WTC11 (cell line): ENCODE results near the gene ILKAP. TPM values are rescaled to one million over a fixed set of nuclear protein-coding genes. Genes with fewer than 3 reads are reported as not detected.

Experiments
- ATAC-seq: fragments of 200-7000 bp; cut with Tn5 transposase; 2 replicates; pipeline ENCODE4 v1.10.0; 2021; ENCODE audit warnings: mild to moderate bottlenecking, moderate library complexity
- CTCF ChIA-PET: fragments of 300-600 bp; sonication (Branson Sonifier 250); formaldehyde crosslinking; loops from one replicate; lab custom pipeline; 2021; ENCODE audit warnings: antibody characterized with exemption; lab: Charles Lee
- POLR2A ChIA-PET: fragments of 350-600 bp; sonication (Branson Sonifier 250); formaldehyde crosslinking; loops from one replicate; lab custom pipeline; 2021; ENCODE audit warnings: antibody characterized with exemption; lab: Charles Lee
- DNase-seq: peaks from one replicate; pipeline ENCODE4 v3.0.0; 2021; ENCODE audit warnings: low spot score
- H3K27ac Mint-ChIP-seq: 2 replicates; pipeline ENCODE4 v1.8.0; 2021; ENCODE audit warnings: mixed read lengths
- H3K27me3 Mint-ChIP-seq: 2 replicates; pipeline ENCODE4 v1.8.0; 2021; ENCODE audit warnings: low read depth, mild to moderate bottlenecking, moderate library complexity, mixed read lengths
- H3K36me3 Mint-ChIP-seq: 2 replicates; pipeline ENCODE4 v1.8.0; 2021; ENCODE audit warnings: mixed read lengths
- H3K4me1 Mint-ChIP-seq: 2 replicates; pipeline ENCODE4 v1.8.0; 2022; ENCODE audit warnings: mixed read lengths
- H3K4me3 Mint-ChIP-seq: 2 replicates; pipeline ENCODE4 v1.8.0; 2021; ENCODE audit warnings: mild to moderate bottlenecking, moderate library complexity, mixed read lengths
- H3K9me3 Mint-ChIP-seq: 2 replicates; pipeline ENCODE4 v1.8.0; 2021; ENCODE audit warnings: mixed read lengths
- ARID4B ChIP-seq: sonication (generic); formaldehyde crosslinking; IDR thresholded peaks from 2 replicates; pipeline ENCODE4 v1.8.0; 2023; ENCODE audit warnings: missing genetic modification reagents, mild to moderate bottlenecking, borderline replicate concordance
- CREM ChIP-seq: sonication (generic); formaldehyde crosslinking; IDR thresholded peaks from 2 replicates; pipeline ENCODE4 v1.8.1; 2022; ENCODE audit warnings: mild to moderate bottlenecking, missing genetic modification reagents, moderate library complexity
- E2F5 ChIP-seq: sonication (generic); formaldehyde crosslinking; IDR thresholded peaks from 2 replicates; pipeline ENCODE4 v1.8.1; 2022; ENCODE audit warnings: mild to moderate bottlenecking, moderate library complexity, missing genetic modification reagents
- ETV6 ChIP-seq: sonication (generic); formaldehyde crosslinking; IDR thresholded peaks from 2 replicates; pipeline ENCODE4 v1.8.1; 2022; ENCODE audit warnings: mild to moderate bottlenecking, missing genetic modification reagents
- FOXP1 ChIP-seq: sonication (generic); formaldehyde crosslinking; IDR thresholded peaks from 2 replicates; pipeline ENCODE4 v1.8.0; 2022; ENCODE audit warnings: missing genetic modification reagents, mild to moderate bottlenecking, moderate library complexity, borderline replicate concordance
- GRHL2 ChIP-seq: fragments of 250-450 bp; sonication (Bioruptor Pico); IDR thresholded peaks from 2 replicates; pipeline ENCODE4 v1.8.0; 2022; ENCODE audit warnings: mild to moderate bottlenecking, moderate library complexity; ENCODE audit not compliant: insufficient replicate concordance, severe bottlenecking
- NR3C1 ChIP-seq: sonication (generic); formaldehyde crosslinking; conservative IDR thresholded peaks from 2 replicates; pipeline ENCODE4 v1.8.1; 2023; ENCODE audit warnings: low read depth, mild to moderate bottlenecking, missing genetic modification reagents
- TP53 ChIP-seq: sonication (generic); formaldehyde crosslinking; IDR thresholded peaks from 2 replicates; pipeline ENCODE4 v1.8.1; 2023; ENCODE audit warnings: mild to moderate bottlenecking, missing genetic modification reagents
- ZBTB43 ChIP-seq: sonication (generic); formaldehyde crosslinking; IDR thresholded peaks from 2 replicates; pipeline ENCODE4 v1.8.1; 2023; ENCODE audit warnings: mild to moderate bottlenecking, missing genetic modification reagents
- ZNF219 ChIP-seq: sonication (generic); formaldehyde crosslinking; IDR thresholded peaks from 2 replicates; pipeline ENCODE4 v1.8.0; 2023; ENCODE audit warnings: missing genetic modification reagents, mild to moderate bottlenecking, borderline replicate concordance
- ZNF263 ChIP-seq: sonication (generic); formaldehyde crosslinking; IDR thresholded peaks from 2 replicates; pipeline ENCODE4 v1.8.1; 2022; ENCODE audit warnings: low read depth, mild to moderate bottlenecking, moderate library complexity, missing genetic modification reagents
- ZNF423 ChIP-seq: fragments of 250-450 bp; sonication (Bioruptor Pico); IDR thresholded peaks from 2 replicates; pipeline ENCODE4 v2.1.2; 2022; ENCODE audit warnings: mild to moderate bottlenecking, moderate library complexity
- ZNF671 ChIP-seq: fragments of 250-450 bp; sonication (Bioruptor Pico); IDR thresholded peaks from 2 replicates; pipeline ENCODE4 v1.8.0; 2021; ENCODE audit warnings: mild to moderate bottlenecking
- total RNA-seq: library from RNA; stranded (reverse); gene quantifications from 3 replicates; pipeline ENCODE4 v1.2.3, GENCODE V29; 2021
- TF ChIP-seq, protein P1 (sequence below): fragments of 200-600 bp; IDR thresholded peaks from 2 replicates; pipeline ENCODE4 v1.8.0; 2022; ENCODE audit warnings: antibody characterized with exemption
- TF ChIP-seq, protein P2 (sequence below): sonication (generic); formaldehyde crosslinking; IDR thresholded peaks from 2 replicates; pipeline ENCODE4 v1.8.0; 2022; ENCODE audit warnings: mild to moderate bottlenecking, missing genetic modification reagents

ILKAP gene
- total RNA-seq, 1 experiment from 2014 or later = 32.7 TPM

DNA sequence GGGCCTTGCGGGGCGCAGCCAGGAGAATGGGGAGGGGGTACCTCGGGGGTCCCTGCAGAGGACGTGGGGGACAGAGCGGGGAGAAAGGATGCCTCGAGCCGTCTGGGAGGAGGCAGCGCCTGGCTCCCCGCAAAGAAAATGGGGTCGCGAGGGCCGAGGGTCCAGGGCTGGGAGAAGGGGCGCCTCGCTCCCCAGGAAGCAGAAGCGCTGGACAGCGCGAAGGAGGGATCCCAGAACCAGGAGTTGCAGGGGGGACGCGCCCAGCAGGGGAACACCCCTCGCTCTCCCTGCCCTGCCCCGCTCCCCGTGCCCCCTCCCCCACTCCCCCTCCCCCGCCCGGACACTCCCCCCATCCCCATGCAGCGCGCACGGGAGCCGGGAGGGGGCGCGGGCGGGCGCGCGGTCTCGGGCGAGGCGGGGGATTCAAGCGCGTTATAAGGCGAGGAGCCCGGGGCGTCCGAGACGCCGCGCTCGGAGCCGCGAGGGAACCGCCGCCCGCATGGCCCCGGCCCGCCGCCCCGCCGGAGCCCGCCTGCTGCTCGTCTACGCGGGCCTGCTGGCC, 44.9 kb downstream of the ILKAP start, which contains the start of gene ERFE:
ERFE (plus strand) TSS at position 462 of the 562 bp plus-strand sequence; CDS start at position 500, 38 bp downstream.
- ATAC-seq (peak; percentile 68), DNase-seq (peak; percentile 66)
- Mint-ChIP-seq H3K4me3 (peak within 1 kb of the TSS; percentile 73), H3K4me1 (peaks cover 11% of the 10 kb centered on the region), H3K27me3 (peaks cover 42% of the 10 kb centered on the region), H3K36me3 (no peaks in the 10 kb centered on the region), H3K27ac (no peak within 1 kb of the TSS), H3K9me3 (peaks cover 8% of the 10 kb centered on the region)
- CTCF ChIA-PET = interaction anchor here (0.6 to 2.2 kb wide), 3 partner anchors 19 to 300 kb away, joined by 3 to 35 read pairs (median 3); no protein-coding TSS in a partner anchor
- TF ChIP-seq, protein P1, sequence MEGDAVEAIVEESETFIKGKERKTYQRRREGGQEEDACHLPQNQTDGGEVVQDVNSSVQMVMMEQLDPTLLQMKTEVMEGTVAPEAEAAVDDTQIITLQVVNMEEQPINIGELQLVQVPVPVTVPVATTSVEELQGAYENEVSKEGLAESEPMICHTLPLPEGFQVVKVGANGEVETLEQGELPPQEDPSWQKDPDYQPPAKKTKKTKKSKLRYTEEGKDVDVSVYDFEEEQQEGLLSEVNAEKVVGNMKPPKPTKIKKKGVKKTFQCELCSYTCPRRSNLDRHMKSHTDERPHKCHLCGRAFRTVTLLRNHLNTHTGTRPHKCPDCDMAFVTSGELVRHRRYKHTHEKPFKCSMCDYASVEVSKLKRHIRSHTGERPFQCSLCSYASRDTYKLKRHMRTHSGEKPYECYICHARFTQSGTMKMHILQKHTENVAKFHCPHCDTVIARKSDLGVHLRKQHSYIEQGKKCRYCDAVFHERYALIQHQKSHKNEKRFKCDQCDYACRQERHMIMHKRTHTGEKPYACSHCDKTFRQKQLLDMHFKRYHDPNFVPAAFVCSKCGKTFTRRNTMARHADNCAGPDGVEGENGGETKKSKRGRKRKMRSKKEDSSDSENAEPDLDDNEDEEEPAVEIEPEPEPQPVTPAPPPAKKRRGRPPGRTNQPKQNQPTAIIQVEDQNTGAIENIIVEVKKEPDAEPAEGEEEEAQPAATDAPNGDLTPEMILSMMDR = peak; percentile 60
- no peak for TF ChIP-seq ZNF219 (CRISPR knock-in tag)
- POLR2A ChIA-PET = no interaction called here

DNA sequence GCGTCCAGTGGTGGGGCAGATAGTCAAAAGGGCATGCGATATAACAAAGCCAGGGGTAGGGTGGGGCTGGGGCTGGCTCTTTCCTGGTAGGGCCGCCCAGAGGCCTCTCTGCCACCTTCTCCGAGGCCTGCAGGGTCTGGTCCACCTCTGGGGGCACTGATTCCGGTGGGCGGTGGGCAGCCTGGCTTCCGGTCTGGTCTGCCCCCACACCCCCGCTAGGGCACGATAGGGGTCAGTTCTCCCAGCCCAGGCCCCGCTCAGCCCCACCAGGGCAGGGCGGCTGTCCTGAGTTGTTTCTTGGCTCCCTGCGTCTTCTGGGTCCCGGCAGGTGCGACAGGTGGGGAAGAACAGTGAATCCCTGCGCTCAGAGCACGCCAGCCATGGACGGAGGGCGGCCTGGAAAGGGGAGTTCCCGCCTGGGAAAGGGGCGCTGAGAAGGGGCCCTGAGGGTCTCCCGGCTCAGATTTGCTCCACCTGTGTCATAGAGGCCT, 45.4 kb downstream of the ILKAP start:
- CTCF ChIA-PET = no interaction called here
- H3K9me3 Mint-ChIP-seq = peaks cover 8% of the 10 kb centered on the region
- peak; percentile 52 for DNase-seq
- H3K4me1 Mint-ChIP-seq = peaks cover 11% of the 10 kb centered on the region
- no peak overlapping the region for H3K27ac Mint-ChIP-seq
- peak overlapping the region; percentile 73 for H3K4me3 Mint-ChIP-seq
- TF ChIP-seq GRHL2 (CRISPR knock-in tag) (no peak), ETV6 (CRISPR knock-in tag) (no peak), ZNF423 (CRISPR knock-in tag) (no peak), ZNF263 (CRISPR knock-in tag) (no peak), ZNF671 (CRISPR knock-in tag) (no peak), ARID4B (CRISPR knock-in tag) (no peak), TP53 (CRISPR knock-in tag) (no peak), FOXP1 (CRISPR knock-in tag) (no peak), ZBTB43 (CRISPR knock-in tag) (no peak), E2F5 (CRISPR knock-in tag) (no peak), NR3C1 (CRISPR knock-in tag) (no peak), CREM (CRISPR knock-in tag) (no peak)
- TF ChIP-seq, protein P2, sequence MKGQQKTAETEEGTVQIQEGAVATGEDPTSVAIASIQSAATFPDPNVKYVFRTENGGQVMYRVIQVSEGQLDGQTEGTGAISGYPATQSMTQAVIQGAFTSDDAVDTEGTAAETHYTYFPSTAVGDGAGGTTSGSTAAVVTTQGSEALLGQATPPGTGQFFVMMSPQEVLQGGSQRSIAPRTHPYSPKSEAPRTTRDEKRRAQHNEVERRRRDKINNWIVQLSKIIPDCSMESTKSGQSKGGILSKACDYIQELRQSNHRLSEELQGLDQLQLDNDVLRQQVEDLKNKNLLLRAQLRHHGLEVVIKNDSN (CRISPR knock-in tag) = no peak
- TF ChIP-seq, all 79 proteins: peak for 0
- ATAC-seq = peak; percentile 19
- no peaks in the 10 kb centered on the region for H3K36me3 Mint-ChIP-seq
- H3K27me3 Mint-ChIP-seq = peaks cover 38% of the 10 kb centered on the region
- POLR2A ChIA-PET = no interaction called here
